Mammary microvascular endothelial cell (primary cell): ENCODE data around the gene DAZ1. TPM values are rescaled to one million over a fixed set of nuclear protein-coding genes. Genes with fewer than 3 reads are reported as not detected.

Experiments
- total RNA-seq: library from RNA; depleted of rRNA; stranded (reverse); fragments of >200 nt; gene quantifications from 2 replicates; pipeline ENCODE4 v1.2.3, GENCODE V29; 2015

DAZ1 gene, protein sequence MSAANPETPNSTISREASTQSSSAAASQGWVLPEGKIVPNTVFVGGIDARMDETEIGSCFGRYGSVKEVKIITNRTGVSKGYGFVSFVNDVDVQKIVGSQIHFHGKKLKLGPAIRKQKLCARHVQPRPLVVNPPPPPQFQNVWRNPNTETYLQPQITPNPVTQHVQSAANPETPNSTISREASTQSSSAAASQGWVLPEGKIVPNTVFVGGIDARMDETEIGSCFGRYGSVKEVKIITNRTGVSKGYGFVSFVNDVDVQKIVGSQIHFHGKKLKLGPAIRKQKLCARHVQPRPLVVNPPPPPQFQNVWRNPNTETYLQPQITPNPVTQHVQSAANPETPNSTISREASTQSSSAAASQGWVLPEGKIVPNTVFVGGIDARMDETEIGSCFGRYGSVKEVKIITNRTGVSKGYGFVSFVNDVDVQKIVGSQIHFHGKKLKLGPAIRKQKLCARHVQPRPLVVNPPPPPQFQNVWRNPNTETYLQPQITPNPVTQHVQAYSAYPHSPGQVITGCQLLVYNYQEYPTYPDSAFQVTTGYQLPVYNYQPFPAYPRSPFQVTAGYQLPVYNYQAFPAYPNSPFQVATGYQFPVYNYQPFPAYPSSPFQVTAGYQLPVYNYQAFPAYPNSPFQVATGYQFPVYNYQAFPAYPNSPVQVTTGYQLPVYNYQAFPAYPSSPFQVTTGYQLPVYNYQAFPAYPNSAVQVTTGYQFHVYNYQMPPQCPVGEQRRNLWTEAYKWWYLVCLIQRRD
- not detected in 2 replicates for total RNA-seq

DNA sequence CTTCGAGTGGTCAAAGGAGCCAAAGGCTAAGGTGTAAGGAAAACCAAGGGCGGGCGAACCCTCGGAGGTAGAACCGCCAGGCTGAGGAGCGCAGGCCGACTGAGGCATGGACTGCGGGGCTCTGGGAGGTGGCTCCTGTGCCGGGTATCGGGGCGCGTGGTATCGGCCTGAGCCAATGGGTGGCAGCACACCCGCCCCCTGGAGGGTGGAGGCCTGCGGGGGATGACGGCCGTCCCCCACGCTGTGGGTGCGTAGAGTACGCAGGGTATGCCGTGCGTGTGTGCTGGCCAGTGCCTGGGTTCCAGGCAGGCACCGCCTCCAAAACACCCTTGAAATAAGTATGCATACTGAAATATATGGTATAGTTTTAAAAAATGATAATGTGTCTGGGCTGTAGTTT lies at the start of gene DAZ1:
TSS of gene DAZ1 (minus strand) at position 101 of the 400 bp plus-strand sequence. CDS start 208 bp downstream, outside the sequence.

DNA sequence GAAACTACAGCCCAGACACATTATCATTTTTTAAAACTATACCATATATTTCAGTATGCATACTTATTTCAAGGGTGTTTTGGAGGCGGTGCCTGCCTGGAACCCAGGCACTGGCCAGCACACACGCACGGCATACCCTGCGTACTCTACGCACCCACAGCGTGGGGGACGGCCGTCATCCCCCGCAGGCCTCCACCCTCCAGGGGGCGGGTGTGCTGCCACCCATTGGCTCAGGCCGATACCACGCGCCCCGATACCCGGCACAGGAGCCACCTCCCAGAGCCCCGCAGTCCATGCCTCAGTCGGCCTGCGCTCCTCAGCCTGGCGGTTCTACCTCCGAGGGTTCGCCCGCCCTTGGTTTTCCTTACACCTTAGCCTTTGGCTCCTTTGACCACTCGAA lies 20.4 kb upstream of the DAZ1 start, which contains the start of gene DAZ2:
TSS of gene DAZ2 (plus strand) at position 301 of the 400 bp plus-strand sequence. CDS start 208 bp downstream, outside the sequence.

Other genes starting within 250 kb of the DAZ1 start
- not detected in 2 replicates for gene BPY2, start 214.7 kb downstream of the DAZ1 start, total RNA-seq
- not detected in 2 replicates for gene DAZ2, start 20.5 kb upstream of the DAZ1 start, total RNA-seq